Measurements from ENCODE around the gene BUD13. TPM values are rescaled to one million over a fixed set of nuclear protein-coding genes. Genes with fewer than 3 reads are reported as not detected.

The BUD13 gene
- total and polyA plus RNA-seq, 2 experiments from 2014 or later = 6.3 to 8.2 TPM

DNA sequence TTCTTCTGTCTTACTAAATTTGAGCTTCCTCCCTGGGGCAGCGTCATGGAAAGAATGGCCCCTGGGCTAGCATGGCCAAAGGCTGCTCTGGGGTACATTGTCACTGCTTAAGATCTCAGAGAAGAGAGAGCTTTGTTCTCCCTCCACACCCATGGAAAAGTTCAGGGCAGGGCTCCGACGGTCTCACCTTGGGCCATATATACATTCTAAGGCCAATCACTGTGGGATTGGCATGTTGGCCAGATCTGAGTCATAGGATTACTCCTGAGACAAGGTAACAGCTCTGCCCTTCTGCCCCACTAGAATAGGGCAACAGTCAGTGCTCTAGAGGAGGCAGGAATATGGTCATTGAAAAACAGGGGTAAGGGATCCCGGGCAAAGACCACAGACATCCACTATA is 56.2 kb downstream of the BUD13 start:
- no peak overlapping the region for H3K9ac ChIP-seq
- DNase-seq = no peak
- H3K27me3 ChIP-seq (replicated peaks; ENCODE audit: insufficient read depth) = peaks cover 5% of the 10 kb centered on the region; the same call in 1 of the 2 replicates
- 63 to 70% methylated on average over 4 of the region's 4 CpGs for WGBS, 2 experiments (ENCODE audit: low coverage in 1 of 2, low lambda C conversion rate in 2 of 2, missing lambda C conversion rate in 2 of 2)
- H3F3A ChIP-seq (ENCODE audit: insufficient read depth) = no peaks in the 10 kb centered on the region
- TF ChIP-seq EZH2phosphoT487 (IDR thresholded peaks at IDR 0.05; ENCODE audit: insufficient read depth, low read depth) = no peak
- TF ChIP-seq EZH2 (IDR thresholded peaks at IDR 0.05; ENCODE audit: insufficient read depth, poor library complexity, severe bottlenecking) = no peak
- H3K27ac ChIP-seq = no peak overlapping the region
- no peak overlapping the region for H3K4me2 ChIP-seq (ENCODE audit: unreplicated experiment)
- no peak overlapping the region for H2AFZ ChIP-seq
- no peaks in the 10 kb centered on the region for H3K4me1 ChIP-seq (ENCODE audit: insufficient read depth)
- in situ Hi-C loops (cut with MboI) = no loop called here
- H3K9me3 ChIP-seq (ENCODE audit: low read depth) = no peaks in the 10 kb centered on the region
- no peaks in the 10 kb centered on the region for H3K9me2 ChIP-seq (ENCODE audit: insufficient read depth)
- H3K36me3 ChIP-seq (ENCODE audit: low read depth) = no peaks in the 10 kb centered on the region
- H3K79me2 ChIP-seq (ENCODE audit: insufficient read depth) = no peaks in the 10 kb centered on the region
- no peaks in the 10 kb centered on the region for H4K20me1 ChIP-seq (ENCODE audit: insufficient read depth)
- no peak overlapping the region for H3K4me3 ChIP-seq

GRCh38 chr11:116715383-116715782 is 57.4 kb downstream of the BUD13 start:
- Histone ChIP-seq H3K9ac (no peak overlapping the region), H3K4me2 (ENCODE audit: unreplicated experiment) (no peak overlapping the region), H3K27me3 (replicated peaks; ENCODE audit: insufficient read depth) (peaks cover 5% of the 10 kb centered on the region; the same call in 1 of the 2 replicates), H3K4me1 (ENCODE audit: insufficient read depth) (no peaks in the 10 kb centered on the region), H4K20me1 (ENCODE audit: insufficient read depth) (no peaks in the 10 kb centered on the region), H3K79me2 (ENCODE audit: insufficient read depth) (no peaks in the 10 kb centered on the region), H3K9me2 (ENCODE audit: insufficient read depth) (no peaks in the 10 kb centered on the region), H3K36me3 (ENCODE audit: low read depth) (no peaks in the 10 kb centered on the region), H3K4me3 (no peak overlapping the region), H3K27ac (no peak overlapping the region), H2AFZ (no peak overlapping the region), H3K9me3 (ENCODE audit: low read depth) (no peaks in the 10 kb centered on the region), H3F3A (ENCODE audit: insufficient read depth) (no peaks in the 10 kb centered on the region)
- in situ Hi-C loops (cut with MboI) = no loop called here
- WGBS, 2 experiments (ENCODE audit: low coverage in 1 of 2, low lambda C conversion rate in 2 of 2, missing lambda C conversion rate in 2 of 2) = 79 to 86% methylated on average over 5 of the region's 5 CpGs
- TF ChIP-seq EZH2phosphoT487 (IDR thresholded peaks at IDR 0.05; ENCODE audit: insufficient read depth, low read depth) = no peak
- TF ChIP-seq EZH2 (IDR thresholded peaks at IDR 0.05; ENCODE audit: insufficient read depth, poor library complexity, severe bottlenecking) = no peak
- DNase-seq = no peak

GRCh38 chr11:116714902-116715301 is 57.9 kb downstream of the BUD13 start:
- no peak for DNase-seq
- no peak overlapping the region for H3K4me2 ChIP-seq (ENCODE audit: unreplicated experiment)
- H3K9me3 ChIP-seq (ENCODE audit: low read depth) = no peaks in the 10 kb centered on the region
- 69 to 78% methylated on average over 8 to 9 of the region's 9 CpGs for WGBS, 2 experiments (ENCODE audit: low coverage in 1 of 2, low lambda C conversion rate in 2 of 2, missing lambda C conversion rate in 2 of 2)
- TF ChIP-seq EZH2phosphoT487 (IDR thresholded peaks at IDR 0.05; ENCODE audit: insufficient read depth, low read depth) = no peak
- no peak for TF ChIP-seq EZH2 (IDR thresholded peaks at IDR 0.05; ENCODE audit: insufficient read depth, poor library complexity, severe bottlenecking)
- H3K4me1 ChIP-seq (ENCODE audit: insufficient read depth) = no peaks in the 10 kb centered on the region
- H3K9ac ChIP-seq = no peak overlapping the region
- no peaks in the 10 kb centered on the region for H3K79me2 ChIP-seq (ENCODE audit: insufficient read depth)
- H3K9me2 ChIP-seq (ENCODE audit: insufficient read depth) = no peaks in the 10 kb centered on the region
- H3K4me3 ChIP-seq = no peak overlapping the region
- H3K36me3 ChIP-seq (ENCODE audit: low read depth) = no peaks in the 10 kb centered on the region
- in situ Hi-C loops (cut with MboI) = no loop called here
- no peak overlapping the region for H3K27ac ChIP-seq
- H2AFZ ChIP-seq = no peak overlapping the region
- H3F3A ChIP-seq (ENCODE audit: insufficient read depth) = no peaks in the 10 kb centered on the region
- no peaks in the 10 kb centered on the region for H4K20me1 ChIP-seq (ENCODE audit: insufficient read depth)
- H3K27me3 ChIP-seq (replicated peaks; ENCODE audit: insufficient read depth) = peaks cover 8% of the 10 kb centered on the region; the same call in 1 of the 2 replicates

DNA sequence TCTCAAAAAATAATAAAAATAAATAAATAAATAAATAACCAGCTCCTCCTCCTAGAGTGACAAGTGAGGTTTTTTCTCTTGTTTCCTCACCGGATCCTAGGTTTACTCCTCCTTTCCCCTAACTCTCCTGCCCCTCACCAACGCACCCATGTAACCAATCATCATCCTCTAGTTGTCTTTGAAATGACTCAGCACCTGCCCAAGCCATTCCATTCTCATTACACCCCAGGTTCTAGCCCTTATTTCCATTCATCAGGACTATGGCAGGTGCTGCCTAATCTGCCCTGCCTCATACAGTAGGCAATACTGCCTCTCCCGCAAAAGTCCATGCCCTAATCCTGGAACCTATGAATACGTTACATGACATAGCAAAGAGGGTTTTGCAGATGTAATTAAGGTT is 60.4 kb downstream of the BUD13 start:
- Histone ChIP-seq H2AFZ (no peak overlapping the region), H3K4me2 (ENCODE audit: unreplicated experiment) (no peak overlapping the region), H3K9me3 (ENCODE audit: low read depth) (no peaks in the 10 kb centered on the region), H3K4me3 (no peak overlapping the region), H3K27ac (no peak overlapping the region), H3K9me2 (ENCODE audit: insufficient read depth) (no peaks in the 10 kb centered on the region), H3K4me1 (ENCODE audit: insufficient read depth) (no peaks in the 10 kb centered on the region), H3K9ac (no peak overlapping the region), H3K36me3 (ENCODE audit: low read depth) (no peaks in the 10 kb centered on the region), H4K20me1 (ENCODE audit: insufficient read depth) (no peaks in the 10 kb centered on the region), H3F3A (ENCODE audit: insufficient read depth) (no peaks in the 10 kb centered on the region), H3K79me2 (ENCODE audit: insufficient read depth) (no peaks in the 10 kb centered on the region), H3K27me3 (replicated peaks; ENCODE audit: insufficient read depth) (peaks cover 24% of the 10 kb centered on the region)
- no peak for TF ChIP-seq EZH2phosphoT487 (IDR thresholded peaks at IDR 0.05; ENCODE audit: insufficient read depth, low read depth)
- TF ChIP-seq EZH2 (IDR thresholded peaks at IDR 0.05; ENCODE audit: insufficient read depth, poor library complexity, severe bottlenecking) = no peak
- no peak for DNase-seq
- in situ Hi-C loops (cut with MboI) = no loop called here
- WGBS, 2 experiments (ENCODE audit: low coverage in 1 of 2, low lambda C conversion rate in 2 of 2, missing lambda C conversion rate in 2 of 2) = 60 to 63% methylated on average over 4 of the region's 4 CpGs

DNA sequence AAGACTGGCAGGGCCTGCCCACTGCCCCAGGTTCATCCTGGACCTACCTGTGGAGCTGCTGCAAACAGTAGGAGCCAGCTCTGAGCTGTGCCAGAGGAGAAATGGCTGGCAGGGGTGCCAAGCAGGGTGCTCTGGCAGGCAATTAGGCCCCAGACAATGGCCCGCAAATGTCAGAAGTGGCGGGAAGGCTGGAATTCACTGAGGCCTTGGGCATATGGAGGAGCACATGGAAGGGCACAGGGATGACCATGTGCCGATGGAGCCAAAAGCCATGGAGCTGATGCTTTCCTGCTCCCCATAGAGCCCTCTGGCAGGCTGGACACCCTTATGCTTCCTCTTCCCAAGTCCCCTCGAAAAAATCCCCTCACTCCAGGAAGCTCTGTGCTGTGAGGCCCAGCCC is 62.0 kb downstream of the BUD13 start:
- Histone ChIP-seq H3K4me1 (ENCODE audit: insufficient read depth) (no peaks in the 10 kb centered on the region), H3K9me2 (ENCODE audit: insufficient read depth) (no peaks in the 10 kb centered on the region), H3K27me3 (replicated peaks; ENCODE audit: insufficient read depth) (peaks cover 40% of the 10 kb centered on the region), H3K9me3 (ENCODE audit: low read depth) (no peaks in the 10 kb centered on the region), H2AFZ (no peak overlapping the region), H3K79me2 (ENCODE audit: insufficient read depth) (no peaks in the 10 kb centered on the region), H3K36me3 (ENCODE audit: low read depth) (no peaks in the 10 kb centered on the region), H3K4me2 (ENCODE audit: unreplicated experiment) (no peak overlapping the region), H3K27ac (no peak overlapping the region), H4K20me1 (ENCODE audit: insufficient read depth) (no peaks in the 10 kb centered on the region), H3K9ac (no peak overlapping the region), H3F3A (ENCODE audit: insufficient read depth) (no peaks in the 10 kb centered on the region), H3K4me3 (no peak overlapping the region)
- 92 to 96% methylated on average over 4 of the region's 4 CpGs for WGBS, 2 experiments (ENCODE audit: low coverage in 1 of 2, low lambda C conversion rate in 2 of 2, missing lambda C conversion rate in 2 of 2)
- no peak for TF ChIP-seq EZH2 (IDR thresholded peaks at IDR 0.05; ENCODE audit: insufficient read depth, poor library complexity, severe bottlenecking)
- TF ChIP-seq EZH2phosphoT487 (IDR thresholded peaks at IDR 0.05; ENCODE audit: insufficient read depth, low read depth) = no peak
- no peak for DNase-seq
- in situ Hi-C loops (cut with MboI) = no loop called here
